LNCAP (cell line): Measurements from ENCODE around the gene SLCO3A1.

Source experiments
- TF ChIP-seq, protein P1 (sequence below): fragments of 450-650 bp; IDR thresholded peaks from 2 replicates; pipeline ENCODE4 v1.5.1; 2017; ENCODE audit warnings: mild to moderate bottlenecking

The SLCO3A1 gene

DNA sequence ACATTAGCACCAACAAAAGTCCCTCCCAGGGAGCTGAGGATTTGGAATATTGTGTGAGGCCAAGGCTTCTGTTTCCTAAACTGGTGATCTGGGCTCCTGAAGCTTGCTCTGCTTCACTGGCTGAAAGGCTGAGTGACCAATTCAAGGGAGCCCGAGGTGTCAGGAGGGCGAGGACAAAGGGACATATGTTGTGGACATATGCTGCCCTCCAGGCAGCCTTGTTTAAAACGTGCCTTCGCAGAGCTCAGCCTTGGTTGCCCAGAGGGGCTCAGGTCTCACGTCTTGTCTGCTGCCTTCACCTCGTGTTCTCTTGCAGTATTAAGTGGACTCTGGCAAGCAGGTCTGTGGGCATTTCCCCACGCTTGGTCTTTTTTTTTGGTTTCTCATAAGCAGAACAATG lies 7.0 kb downstream of the SLCO3A1 start:
- TF ChIP-seq, protein P1, sequence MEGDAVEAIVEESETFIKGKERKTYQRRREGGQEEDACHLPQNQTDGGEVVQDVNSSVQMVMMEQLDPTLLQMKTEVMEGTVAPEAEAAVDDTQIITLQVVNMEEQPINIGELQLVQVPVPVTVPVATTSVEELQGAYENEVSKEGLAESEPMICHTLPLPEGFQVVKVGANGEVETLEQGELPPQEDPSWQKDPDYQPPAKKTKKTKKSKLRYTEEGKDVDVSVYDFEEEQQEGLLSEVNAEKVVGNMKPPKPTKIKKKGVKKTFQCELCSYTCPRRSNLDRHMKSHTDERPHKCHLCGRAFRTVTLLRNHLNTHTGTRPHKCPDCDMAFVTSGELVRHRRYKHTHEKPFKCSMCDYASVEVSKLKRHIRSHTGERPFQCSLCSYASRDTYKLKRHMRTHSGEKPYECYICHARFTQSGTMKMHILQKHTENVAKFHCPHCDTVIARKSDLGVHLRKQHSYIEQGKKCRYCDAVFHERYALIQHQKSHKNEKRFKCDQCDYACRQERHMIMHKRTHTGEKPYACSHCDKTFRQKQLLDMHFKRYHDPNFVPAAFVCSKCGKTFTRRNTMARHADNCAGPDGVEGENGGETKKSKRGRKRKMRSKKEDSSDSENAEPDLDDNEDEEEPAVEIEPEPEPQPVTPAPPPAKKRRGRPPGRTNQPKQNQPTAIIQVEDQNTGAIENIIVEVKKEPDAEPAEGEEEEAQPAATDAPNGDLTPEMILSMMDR, result no peak

DNA sequence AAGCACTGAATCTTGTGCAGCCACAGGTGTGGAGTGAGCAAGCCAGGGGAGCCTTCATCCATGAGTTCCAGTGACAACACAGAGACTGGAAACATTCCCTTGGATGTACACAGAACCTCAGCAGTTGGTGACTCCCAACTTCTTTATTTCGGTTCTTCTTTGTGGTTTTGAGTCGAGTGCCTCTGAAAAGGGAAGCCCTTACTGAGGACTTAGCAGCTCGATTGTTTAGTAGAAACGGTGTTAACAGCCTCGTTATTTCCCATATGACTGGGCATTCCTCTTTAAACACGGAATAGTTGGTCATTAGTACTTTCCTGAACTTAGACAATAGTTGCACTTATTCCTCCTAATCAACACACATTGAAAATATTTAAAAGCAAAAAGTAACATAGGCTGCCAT lies 7.7 kb downstream of the SLCO3A1 start:
- TF ChIP-seq, protein P1, result no peak

DNA sequence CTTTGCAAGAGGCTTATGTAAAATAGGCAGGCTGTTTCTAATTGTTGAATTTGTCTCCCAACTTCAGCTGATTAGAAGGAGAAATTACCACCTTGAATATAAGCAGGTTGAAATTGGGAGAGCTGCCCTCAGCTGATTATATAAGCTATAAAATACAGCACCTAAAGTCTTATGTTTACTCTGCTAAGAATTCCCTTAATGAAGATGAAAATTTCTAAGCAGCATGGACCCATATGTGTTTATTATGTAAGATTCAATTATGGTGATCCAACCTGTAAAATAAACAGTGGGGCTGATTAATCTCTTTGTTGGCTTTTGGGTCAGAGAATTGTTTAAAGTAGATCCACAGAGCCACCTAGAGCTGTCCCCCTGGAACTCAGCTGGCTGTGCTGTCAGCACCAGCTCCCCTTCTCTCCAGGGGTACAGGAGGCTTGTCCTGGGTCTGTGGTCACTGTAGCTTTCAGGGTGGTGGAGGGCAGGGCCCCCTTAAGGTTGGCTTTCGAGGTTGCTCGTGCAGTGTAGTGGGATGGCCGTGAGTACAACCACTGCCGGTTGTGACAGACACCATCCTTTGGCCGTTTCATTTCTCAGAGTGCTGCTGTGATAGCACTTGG lies 9.5 kb downstream of the SLCO3A1 start:
- TF ChIP-seq, protein P1, result no peak

DNA sequence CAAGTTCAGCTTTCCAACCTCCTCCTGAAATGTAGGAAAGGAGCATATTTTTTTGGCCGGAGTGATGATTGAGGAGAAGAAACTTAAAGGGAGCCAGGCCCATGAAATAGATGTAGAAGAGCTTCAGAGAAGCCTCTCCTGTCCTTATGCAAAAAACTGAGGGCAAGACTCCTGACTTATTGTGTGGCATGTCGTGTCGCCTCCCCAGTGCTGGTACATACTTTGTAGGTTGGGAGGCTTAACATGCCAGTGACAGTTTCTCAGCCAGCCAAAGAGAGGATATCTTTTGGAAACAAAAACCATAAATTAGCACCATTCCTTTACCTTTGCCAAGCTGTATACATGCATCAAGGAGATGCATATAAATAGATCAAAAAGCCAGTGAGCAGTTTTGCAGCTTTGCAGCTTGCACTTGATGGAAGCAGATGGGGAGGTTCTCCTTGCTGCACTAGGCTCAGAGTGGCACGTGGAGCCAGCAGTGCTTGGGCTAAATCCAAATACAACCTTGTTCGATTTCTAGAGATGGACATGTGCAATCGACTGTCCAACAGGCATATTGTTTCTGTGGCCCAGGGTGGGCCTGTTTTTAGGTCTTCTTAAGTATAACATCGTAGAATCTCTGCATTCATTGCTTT lies 10.2 kb downstream of the SLCO3A1 start:
- TF ChIP-seq, protein P1, result no peak

DNA sequence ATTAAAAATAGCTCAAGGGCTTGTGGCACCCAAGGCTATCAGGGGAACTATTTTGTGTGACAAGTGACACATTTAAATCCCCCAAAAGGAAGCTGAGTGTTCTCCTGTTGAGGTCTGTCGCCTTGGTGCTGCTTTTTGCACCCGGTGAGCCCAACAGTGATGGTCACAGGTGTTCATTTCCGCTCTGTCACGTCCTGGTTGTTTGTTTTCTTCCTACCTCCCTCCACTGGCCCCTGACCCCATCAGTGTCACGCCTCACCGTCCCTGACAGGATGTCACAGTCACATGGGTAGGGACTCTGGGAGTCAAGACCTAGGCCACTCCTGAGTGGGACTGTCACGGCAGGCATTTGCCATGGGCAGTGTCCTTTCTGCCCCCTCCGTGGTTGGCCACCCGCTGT lies 11.2 kb downstream of the SLCO3A1 start:
- TF ChIP-seq, protein P1, result no peak

DNA sequence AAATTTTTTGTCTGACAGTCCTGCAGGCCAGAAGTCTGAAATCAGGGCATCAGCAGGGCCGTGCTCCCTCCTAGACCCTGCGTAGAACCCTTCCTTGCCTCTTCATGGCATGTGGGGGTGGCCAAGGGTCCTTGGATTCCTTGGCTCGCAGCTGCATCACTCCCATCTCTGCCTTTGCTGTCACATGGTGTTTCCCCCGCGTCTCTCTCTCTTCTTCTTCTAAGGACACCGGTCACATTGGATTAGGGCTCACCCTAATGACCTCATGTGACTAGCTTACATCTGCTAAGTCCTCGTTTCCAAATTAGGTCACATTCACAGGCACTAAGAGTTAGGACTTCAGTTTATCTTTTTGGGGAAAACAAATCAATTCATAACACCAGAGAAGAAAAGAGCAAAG lies 12.0 kb downstream of the SLCO3A1 start:
- TF ChIP-seq, protein P1, result no peak

DNA sequence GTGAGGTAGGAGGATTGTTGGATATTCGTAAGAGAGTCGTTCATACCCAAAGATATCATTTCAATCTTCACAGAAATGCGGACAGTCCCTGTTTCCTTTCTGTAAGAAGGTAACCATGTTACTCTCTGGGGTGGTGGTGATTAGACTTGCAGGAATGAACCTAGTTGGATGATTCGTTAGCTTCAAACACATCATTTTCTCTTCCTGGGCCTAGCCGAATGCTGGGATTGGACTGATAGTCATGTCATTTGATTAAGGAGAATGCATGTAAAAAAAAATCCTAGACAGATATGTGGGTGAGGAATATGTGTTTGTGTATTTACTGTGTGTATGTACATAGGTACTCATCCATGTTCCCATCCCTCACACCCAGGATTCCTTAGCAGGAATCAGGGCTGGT lies 12.4 kb downstream of the SLCO3A1 start:
- TF ChIP-seq, protein P1, result no peak
